Limb (tissue), 2 donors: Measurements from ENCODE around the gene MYDGF.

Source experiments
- DNase-seq, 2 donors: peaks; one replicate each; pipeline ENCODE4 v3.0.0-alpha.2; 2016; ENCODE audit errors: extremely low spot score in 2 of 2

MYDGF gene

GRCh38 chr19:4645718-4646117, 24.4 kb downstream of the MYDGF start:
- no peak for DNase-seq

GRCh38 chr19:4642625-4643024, 27.5 kb downstream of the MYDGF start:
- DNase-seq, result no peak

- DNase-seq, result no peak
Observed at GRCh38 chr19:4641132-4641531, 29.0 kb downstream of the MYDGF start.

GRCh38 chr19:4640247-4641000, 29.7 kb downstream of the MYDGF start:
- no peak for DNase-seq

GRCh38 chr19:4639531-4640246, 30.5 kb downstream of the MYDGF start:
- DNase-seq, result peak in 1 of 2 donors; percentile 67

GRCh38 chr19:4638828-4639530, 31.2 kb downstream of the MYDGF start, which contains the start of gene TNFAIP8L1:
Gene TNFAIP8L1 (plus strand): TSS chr19:4639516. CDS start chr19:4651870, 12,354 bp downstream.
- peak; percentile 92 to 99 for DNase-seq

- no peak for DNase-seq
Observed at GRCh38 chr19:4638317-4638716, 31.8 kb downstream of the MYDGF start.

- DNase-seq, result no peak
Observed at GRCh38 chr19:4636761-4637160, 33.4 kb downstream of the MYDGF start.

- DNase-seq, result peak; percentile 61 to 89
Observed at GRCh38 chr19:4636151-4636717, 33.9 kb downstream of the MYDGF start.

- DNase-seq, result peak in 1 of 2 donors; percentile 55
Observed at GRCh38 chr19:4635754-4636116, 34.4 kb downstream of the MYDGF start.

- DNase-seq, result no peak
Observed at GRCh38 chr19:4633140-4633967, 36.8 kb downstream of the MYDGF start.

- no peak for DNase-seq
Observed at GRCh38 chr19:4624733-4625362, 45.3 kb downstream of the MYDGF start.

- DNase-seq, result no peak
Observed at GRCh38 chr19:4624301-4624700, 45.8 kb downstream of the MYDGF start.

GRCh38 chr19:4622695-4623421, 47.3 kb downstream of the MYDGF start:
- DNase-seq, result no peak

GRCh38 chr19:4620675-4621074, 49.5 kb downstream of the MYDGF start:
- no peak for DNase-seq

GRCh38 chr19:4619668-4620294, 50.4 kb downstream of the MYDGF start:
- no peak for DNase-seq

- DNase-seq, result no peak
Observed at GRCh38 chr19:4618019-4618418, 52.1 kb downstream of the MYDGF start.

GRCh38 chr19:4613254-4613751, 56.8 kb downstream of the MYDGF start:
- no peak for DNase-seq

- no peak for DNase-seq
Observed at GRCh38 chr19:4609878-4610511, 60.1 kb downstream of the MYDGF start.
